ENCODE measurements around the gene ARHGAP30. TPM values are rescaled to one million over a fixed set of nuclear protein-coding genes. Genes with fewer than 3 reads are reported as not detected.
A peak's percentile ranks its signal among the peaks of the same experiment; 100 is the strongest.

Gene ARHGAP30
- total RNA-seq, 1 donor from 2014 or later, result not detected

GRCh38 chr1:161090617-161091016 is 20.9 kb upstream of the ARHGAP30 start:
- DNase-seq (ENCODE audit: low spot score), result no peak

GRCh38 chr1:161089938-161090337 is 20.2 kb upstream of the ARHGAP30 start:
- H3K27ac Mint-ChIP-seq (ENCODE audit: unreplicated experiment), result no peak overlapping the region
- TF ChIP-seq CTCF (IDR thresholded peaks at IDR 0.05), result no peak
- H3K9me3 Mint-ChIP-seq (ENCODE audit: low read depth), result no peaks in the 10 kb centered on the region
- H3K4me1 Mint-ChIP-seq (ENCODE audit: low read depth), result peaks cover 5% of the 10 kb centered on the region
- peaks cover 3% of the 10 kb centered on the region for H3K27me3 Mint-ChIP-seq (ENCODE audit: low read depth)
- H3K4me3 Mint-ChIP-seq (ENCODE audit: unreplicated experiment), result no peak overlapping the region
- no peak for DNase-seq (ENCODE audit: low spot score)
- no peaks in the 10 kb centered on the region for H3K36me3 Mint-ChIP-seq (ENCODE audit: low read depth)

More at GRCh38 chr1:161090617-161091016, 20.9 kb upstream of the ARHGAP30 start:
- H3K36me3 Mint-ChIP-seq (ENCODE audit: low read depth), result no peaks in the 10 kb centered on the region
- H3K4me3 Mint-ChIP-seq (ENCODE audit: unreplicated experiment), result no peak overlapping the region
- H3K9me3 Mint-ChIP-seq (ENCODE audit: low read depth), result no peaks in the 10 kb centered on the region
- no peak for TF ChIP-seq CTCF (IDR thresholded peaks at IDR 0.05)
- H3K27me3 Mint-ChIP-seq (ENCODE audit: low read depth), result peaks cover 3% of the 10 kb centered on the region
- H3K4me1 Mint-ChIP-seq (ENCODE audit: low read depth), result no peaks in the 10 kb centered on the region
- H3K27ac Mint-ChIP-seq (ENCODE audit: unreplicated experiment), result no peak overlapping the region

GRCh38 chr1:161089251-161089924 is 19.7 kb upstream of the ARHGAP30 start, which contains the start of gene NECTIN4:
Gene NECTIN4, minus strand, starts transcription at chr1:161089558. Its CDS starts 262 bp downstream, at chr1:161089296.
- TF ChIP-seq CTCF (IDR thresholded peaks at IDR 0.05), result no peak
- H3K4me3 Mint-ChIP-seq (ENCODE audit: unreplicated experiment), result no peak within 1 kb of the TSS
- H3K9me3 Mint-ChIP-seq (ENCODE audit: low read depth), result no peaks in the 10 kb centered on the region
- no peaks in the 10 kb centered on the region for H3K36me3 Mint-ChIP-seq (ENCODE audit: low read depth)
- no peak within 1 kb of the TSS for H3K27ac Mint-ChIP-seq (ENCODE audit: unreplicated experiment)
- H3K4me1 Mint-ChIP-seq (ENCODE audit: low read depth), result peaks cover 9% of the 10 kb centered on the region
- H3K27me3 Mint-ChIP-seq (ENCODE audit: low read depth), result no peaks in the 10 kb centered on the region
- DNase-seq (ENCODE audit: low spot score), result peak; percentile 67

- Mint-ChIP-seq H3K27ac (ENCODE audit: unreplicated experiment) (no peak overlapping the region), H3K4me1 (ENCODE audit: low read depth) (peaks cover 16% of the 10 kb centered on the region), H3K4me3 (ENCODE audit: unreplicated experiment) (no peak overlapping the region), H3K27me3 (ENCODE audit: low read depth) (no peaks in the 10 kb centered on the region), H3K9me3 (ENCODE audit: low read depth) (no peaks in the 10 kb centered on the region), H3K36me3 (ENCODE audit: low read depth) (no peaks in the 10 kb centered on the region)
- peak; percentile 33 for DNase-seq (ENCODE audit: low spot score)
- TF ChIP-seq CTCF (IDR thresholded peaks at IDR 0.05), result no peak
Measured at GRCh38 chr1:161088587-161089110, 19.0 kb upstream of the ARHGAP30 start.

GRCh38 chr1:161086457-161086856 is 16.8 kb upstream of the ARHGAP30 start:
- no peak for TF ChIP-seq CTCF (IDR thresholded peaks at IDR 0.05)
- peaks cover 24% of the 10 kb centered on the region for H3K4me1 Mint-ChIP-seq (ENCODE audit: low read depth)
- DNase-seq (ENCODE audit: low spot score), result peak; percentile 39
- no peaks in the 10 kb centered on the region for H3K36me3 Mint-ChIP-seq (ENCODE audit: low read depth)
- no peaks in the 10 kb centered on the region for H3K9me3 Mint-ChIP-seq (ENCODE audit: low read depth)
- no peak overlapping the region for H3K27ac Mint-ChIP-seq (ENCODE audit: unreplicated experiment)
- no peak overlapping the region for H3K4me3 Mint-ChIP-seq (ENCODE audit: unreplicated experiment)
- H3K27me3 Mint-ChIP-seq (ENCODE audit: low read depth), result no peaks in the 10 kb centered on the region

All from chondrocyte (in vitro differentiated cells).